T follicular helper cell (primary cell): Measurements from ENCODE around the gene GRAMD1B.
"Not testable (repeated sequence)": the region's sequence is repeated elsewhere in the genome, so short reads cannot be mapped to it uniquely, and the experiment has no call there.

Experiments
- DNase-seq: peaks from one replicate; pipeline ENCODE4 v3.0.0-alpha.2; 2020; ENCODE audit warnings: low read depth

The GRAMD1B gene

DNA sequence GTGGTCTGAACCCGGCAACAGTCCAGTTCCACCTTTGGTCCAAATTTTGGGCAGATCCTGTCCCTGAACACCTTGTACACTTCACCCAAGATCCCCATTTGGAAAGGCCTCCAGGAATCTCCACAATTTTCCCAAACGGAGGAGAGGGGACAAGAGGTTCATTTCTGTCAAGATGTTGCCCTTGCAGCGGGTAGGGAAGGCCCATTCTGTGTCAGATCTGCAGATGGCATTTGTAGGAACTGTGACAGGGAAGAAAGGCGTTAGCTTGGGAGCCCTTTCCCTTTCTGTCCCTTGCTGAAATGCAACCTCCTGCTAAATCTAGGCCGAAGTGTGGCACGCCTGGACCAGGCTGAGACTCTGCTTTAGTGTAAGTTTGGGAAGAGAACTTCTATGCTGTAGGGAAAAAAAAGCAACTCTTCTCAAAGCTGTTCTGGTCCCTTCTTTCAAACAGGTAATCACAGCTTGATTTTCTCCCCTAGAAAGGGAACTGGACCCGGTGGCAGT lies 138.3 kb downstream of the GRAMD1B start:
- DNase-seq: no peak

- DNase-seq: no peak
Observed at GRCh38 chr11:123569393-123569792, 139.3 kb downstream of the GRAMD1B start.

DNA sequence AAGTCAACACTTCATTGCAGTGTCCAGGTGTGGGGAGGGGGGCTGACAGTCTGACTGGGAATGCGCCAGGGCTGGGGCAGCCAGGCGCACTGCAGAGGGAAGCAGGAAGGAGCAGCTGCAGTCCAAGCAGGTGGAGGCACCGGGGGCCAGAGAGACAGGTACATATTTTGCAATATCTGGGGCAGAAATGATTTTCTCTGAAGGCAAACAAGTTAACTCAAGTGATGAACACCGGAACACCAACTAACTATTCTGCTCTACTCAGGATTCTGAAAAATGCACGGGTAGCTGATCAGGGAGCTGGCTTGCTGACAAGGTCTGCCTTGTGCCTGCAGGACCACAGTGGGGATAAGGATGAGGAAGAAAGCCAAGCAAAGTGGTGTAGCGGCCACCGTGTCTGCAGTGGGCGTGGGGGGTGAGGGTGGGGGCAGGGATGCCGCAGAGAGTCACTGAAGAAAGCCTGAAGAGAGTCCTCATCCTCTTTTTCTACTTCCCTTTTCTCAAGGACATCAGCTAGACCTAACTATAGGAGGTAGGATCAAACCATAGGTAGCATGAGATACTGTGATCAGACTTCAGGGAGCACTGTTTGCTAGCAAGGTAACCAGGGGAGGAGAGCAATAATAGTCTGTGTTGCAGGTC lies 141.0 kb downstream of the GRAMD1B start:
- DNase-seq: no peak

- DNase-seq: not testable (repeated sequence)
Observed at GRCh38 chr11:123572791-123573190, 142.7 kb downstream of the GRAMD1B start.

GRCh38 chr11:123573286-123573685 lies 143.2 kb downstream of the GRAMD1B start:
- DNase-seq: no peak

DNA sequence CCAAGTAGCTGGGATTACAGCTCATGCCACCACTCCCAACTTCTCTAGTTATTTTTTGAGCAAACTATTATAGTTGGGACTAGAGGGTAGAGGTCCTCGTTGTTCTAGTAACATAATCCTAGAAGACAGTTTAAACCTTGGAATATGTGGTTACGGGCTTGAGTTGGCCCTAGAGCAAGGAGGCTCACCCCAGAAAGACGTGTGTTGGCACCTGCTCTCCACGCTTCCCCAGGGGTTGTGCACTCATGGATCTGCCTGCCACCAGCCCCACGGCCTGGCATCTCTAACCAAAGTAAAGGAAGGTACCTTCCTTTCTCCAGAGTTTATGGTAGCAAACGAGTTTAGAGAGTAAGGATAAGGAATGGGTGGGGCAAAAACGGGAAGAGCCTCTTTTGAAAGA lies 145.4 kb downstream of the GRAMD1B start:
- DNase-seq: no peak

GRCh38 chr11:123576082-123576481 lies 146.0 kb downstream of the GRAMD1B start:
- DNase-seq: no peak

DNA sequence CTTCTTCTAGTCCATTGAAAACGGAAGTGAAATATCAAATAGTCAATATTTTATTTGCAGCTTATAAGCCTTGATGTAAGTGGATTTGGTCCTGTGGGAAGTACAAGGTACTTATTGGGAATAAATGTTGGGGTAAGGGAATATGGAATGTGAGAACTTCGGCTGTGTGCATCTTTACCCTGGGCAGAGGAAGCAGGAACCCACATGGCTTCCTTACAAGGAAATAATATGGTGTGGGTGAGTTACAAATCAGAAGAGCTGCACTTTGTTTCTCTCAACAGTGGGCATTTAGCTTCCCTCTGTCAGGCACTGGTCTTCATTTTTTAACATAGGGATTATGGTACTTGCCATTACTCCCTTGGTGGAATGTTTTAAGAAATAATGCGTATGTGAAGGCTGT lies 146.4 kb downstream of the GRAMD1B start:
- DNase-seq: no peak

- peak; percentile 38 for DNase-seq
Observed at GRCh38 chr11:123577081-123577598, 147.1 kb downstream of the GRAMD1B start.

DNA sequence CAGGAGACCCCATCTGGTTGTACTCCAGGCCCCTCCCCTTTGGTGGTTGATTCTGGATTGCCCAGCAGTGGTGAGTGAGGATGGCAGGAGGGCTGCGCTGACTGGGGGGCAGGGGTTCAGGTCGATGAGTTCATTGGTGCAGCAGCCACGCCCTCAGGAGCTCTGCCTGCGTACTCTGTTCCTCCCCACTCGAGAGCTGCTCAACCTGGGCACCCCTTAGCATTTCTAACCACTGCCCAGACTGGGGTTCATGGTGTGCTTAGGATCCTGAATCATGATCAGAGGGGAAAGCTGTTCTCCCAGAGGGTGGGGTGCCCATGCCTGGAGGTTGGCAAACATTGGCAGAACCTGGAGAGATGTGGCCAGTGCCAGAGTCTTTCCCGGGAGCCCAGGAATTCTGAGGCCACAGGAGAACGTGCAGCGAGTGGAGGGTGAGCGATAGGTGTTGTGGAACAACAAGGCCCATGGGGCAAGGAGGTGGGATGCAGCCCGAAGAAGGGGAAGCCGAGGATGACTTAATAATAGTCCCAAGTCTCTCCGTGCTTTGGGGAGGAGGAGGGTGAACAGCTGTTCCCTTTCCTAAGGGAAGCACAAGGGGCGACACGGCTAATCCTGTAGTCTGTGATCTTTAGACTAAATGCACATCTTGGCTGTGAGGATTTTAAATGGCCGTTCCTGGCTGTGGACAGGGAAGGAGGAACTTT lies 148.9 kb downstream of the GRAMD1B start:
- no peak for DNase-seq

- no peak for DNase-seq
Observed at GRCh38 chr11:123579482-123579812, 149.4 kb downstream of the GRAMD1B start.

- DNase-seq: no peak
Observed at GRCh38 chr11:123580137-123580536, 150.1 kb downstream of the GRAMD1B start.

- peak; percentile 41 for DNase-seq
Observed at GRCh38 chr11:123580557-123581275, 150.6 kb downstream of the GRAMD1B start.

DNA sequence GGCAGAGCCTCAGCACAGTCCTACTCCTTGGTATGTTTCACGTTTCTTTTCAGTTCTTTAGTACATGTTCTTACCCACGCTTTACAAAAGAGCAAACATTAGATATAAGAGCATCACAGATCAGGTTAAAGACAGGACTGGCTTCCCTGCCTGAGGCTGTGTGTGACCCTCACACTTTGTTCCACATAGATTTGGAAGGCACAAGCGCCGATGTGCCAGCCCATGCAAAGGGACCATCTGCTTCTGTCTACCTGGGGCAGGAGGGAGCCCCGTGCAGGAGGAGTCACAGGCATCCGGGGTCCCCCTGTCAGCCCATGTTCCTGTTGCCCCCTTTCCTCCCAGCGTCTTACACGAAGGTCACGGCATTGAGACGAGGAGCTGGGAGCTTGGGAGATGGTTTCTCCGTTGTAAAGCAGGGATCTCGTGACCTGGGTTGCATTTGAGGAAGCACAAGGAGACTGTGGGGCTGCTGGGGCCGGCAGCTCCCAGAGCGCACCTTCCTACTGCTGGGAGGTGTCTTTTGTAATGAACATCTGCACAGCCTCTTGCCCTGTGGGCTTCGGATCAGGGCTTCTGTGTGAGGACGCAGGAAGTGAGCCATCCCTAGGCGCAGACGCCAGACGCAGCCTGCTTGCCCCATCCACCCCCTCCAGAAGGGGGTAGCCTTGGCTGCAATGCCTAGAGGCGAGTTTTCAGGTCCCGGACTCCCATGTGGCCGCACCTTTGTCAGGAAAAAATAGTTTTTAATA lies 151.8 kb downstream of the GRAMD1B start:
- DNase-seq: no peak

GRCh38 chr11:123582992-123583504 lies 153.0 kb downstream of the GRAMD1B start:
- DNase-seq: no peak

DNA sequence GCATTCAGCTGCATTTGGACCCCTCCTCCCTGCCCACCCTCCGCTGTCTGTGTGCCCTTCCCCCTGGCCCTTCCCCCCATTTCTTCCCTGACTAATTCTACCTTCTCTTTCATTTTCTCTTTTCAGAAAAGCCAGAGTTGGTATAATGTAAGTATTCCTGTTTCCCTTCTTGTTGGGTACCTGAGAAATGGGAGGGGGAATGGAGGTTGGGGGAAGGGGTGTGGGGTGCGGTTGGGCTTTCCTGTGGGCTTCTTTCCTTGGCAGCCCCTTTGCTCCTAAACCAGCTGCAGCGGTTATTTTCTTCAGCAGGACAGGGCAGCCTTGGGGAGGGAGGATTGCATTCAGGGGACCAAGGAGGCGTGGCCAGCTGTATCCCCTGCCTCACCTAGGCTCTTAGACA lies 154.1 kb downstream of the GRAMD1B start:
- DNase-seq: no peak

DNA sequence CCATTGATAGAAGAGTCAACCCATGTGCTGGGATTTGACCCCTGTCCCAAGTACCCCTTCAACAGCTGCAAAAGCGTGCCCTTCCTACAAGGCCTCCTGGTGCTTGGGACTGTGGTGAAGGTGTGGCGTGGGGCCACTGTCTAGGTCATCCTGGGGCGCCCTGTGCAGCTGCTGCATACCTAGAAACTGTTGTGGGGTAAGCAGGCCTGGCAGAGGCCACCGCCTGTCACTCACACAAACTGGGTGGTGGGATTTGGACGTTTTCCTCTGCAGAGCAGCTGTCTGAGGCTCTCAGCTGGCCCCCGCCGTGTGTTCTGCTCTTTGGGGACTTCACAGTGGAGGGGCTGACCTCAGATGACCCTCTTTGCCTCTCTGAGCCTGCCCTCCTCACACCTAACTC lies 154.7 kb downstream of the GRAMD1B start:
- DNase-seq: no peak

GRCh38 chr11:123585206-123585605 lies 155.1 kb downstream of the GRAMD1B start:
- no peak for DNase-seq

DNA sequence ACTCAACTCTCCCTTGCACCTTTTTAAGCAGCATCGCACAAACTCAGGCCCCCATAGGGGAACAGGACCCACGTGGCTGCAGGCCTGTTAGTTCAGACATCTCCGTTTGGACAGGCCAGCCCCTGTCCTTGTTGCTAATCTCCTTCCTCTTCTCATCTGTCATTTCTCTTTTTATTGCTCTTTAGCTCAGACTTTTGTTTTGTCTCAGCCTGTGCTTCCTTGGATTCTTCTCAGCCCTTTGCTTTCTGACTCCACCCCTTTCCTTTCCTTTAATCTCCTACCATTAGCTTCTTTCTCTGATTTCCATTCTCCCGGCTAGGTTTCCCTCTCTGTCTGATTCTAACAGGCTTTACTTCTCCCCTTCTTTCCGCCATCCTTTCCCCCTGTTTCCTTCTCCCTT lies 155.6 kb downstream of the GRAMD1B start:
- no peak for DNase-seq

GRCh38 chr11:123586568-123586967 lies 156.5 kb downstream of the GRAMD1B start:
- DNase-seq: no peak

DNA sequence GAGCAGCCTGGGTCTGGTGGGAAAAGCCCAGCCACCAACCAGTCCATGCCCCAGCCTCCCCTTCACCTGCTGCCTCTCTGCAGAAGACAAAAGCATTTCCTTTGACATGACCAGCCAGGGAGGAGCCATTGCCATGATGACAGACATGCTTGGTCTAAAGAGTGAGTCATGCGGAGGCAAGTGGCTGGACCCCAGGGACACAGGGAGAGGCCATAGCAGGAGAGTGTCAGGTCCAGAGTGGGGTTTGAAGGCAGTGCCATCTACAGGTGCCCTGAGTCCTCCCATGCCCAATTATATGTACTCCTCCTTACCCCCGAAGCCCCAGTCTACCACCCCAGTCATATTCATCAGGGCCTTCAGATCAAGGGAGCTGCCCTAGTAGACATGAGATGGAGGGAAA lies 157.0 kb downstream of the GRAMD1B start:
- DNase-seq: no peak

GRCh38 chr11:123587559-123587958 lies 157.5 kb downstream of the GRAMD1B start:
- no peak for DNase-seq
